NCI-H2171 treated with DMSO at 0.1 percent for 48 hours (cell line): ENCODE measurements around the gene CEND1.

Experiments
- DNase-seq: peaks from one replicate; lab custom pipeline; 2025; lab: John Stamatoyannopoulos, UW

Gene CEND1

GRCh38 chr11:789943-790342 is at the start of gene CEND1:
CEND1 (minus strand) TSS chr11:790090; CDS start chr11:788576, 1,514 bp downstream.
- DNase-seq, result peak; percentile 13

GRCh38 chr11:839280-839623 is 49.4 kb upstream of the CEND1 start:
- DNase-seq, result no peak

- peak; percentile 36 for DNase-seq
Measured at GRCh38 chr11:838441-839279, 48.8 kb upstream of the CEND1 start.

- no peak for DNase-seq
Measured at GRCh38 chr11:837990-838307, 48.1 kb upstream of the CEND1 start.

- DNase-seq, result no peak
Measured at GRCh38 chr11:837189-837989, 47.5 kb upstream of the CEND1 start.

GRCh38 chr11:836700-837099 is 46.8 kb upstream of the CEND1 start:
- no peak for DNase-seq

DNA sequence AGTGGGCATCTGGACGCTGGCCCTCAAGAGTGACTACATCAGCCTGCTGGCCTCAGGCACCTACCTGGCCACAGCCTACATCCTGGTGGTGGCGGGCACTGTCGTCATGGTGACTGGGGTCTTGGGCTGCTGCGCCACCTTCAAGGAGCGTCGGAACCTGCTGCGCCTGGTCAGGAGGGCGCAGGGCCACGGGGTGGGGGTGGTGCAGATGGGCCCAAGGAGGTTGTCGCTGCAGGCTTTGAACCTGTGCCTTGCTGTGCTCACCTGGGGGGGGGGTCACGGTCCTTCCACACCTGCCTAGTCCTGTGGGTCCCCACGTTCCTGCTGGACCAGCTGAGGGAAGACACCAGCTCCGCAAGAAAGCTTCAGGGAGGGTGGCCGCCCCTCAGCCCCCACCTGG is 46.4 kb upstream of the CEND1 start:
- no peak for DNase-seq

- DNase-seq, result no peak
Measured at GRCh38 chr11:834371-835316, 44.8 kb upstream of the CEND1 start.

DNA sequence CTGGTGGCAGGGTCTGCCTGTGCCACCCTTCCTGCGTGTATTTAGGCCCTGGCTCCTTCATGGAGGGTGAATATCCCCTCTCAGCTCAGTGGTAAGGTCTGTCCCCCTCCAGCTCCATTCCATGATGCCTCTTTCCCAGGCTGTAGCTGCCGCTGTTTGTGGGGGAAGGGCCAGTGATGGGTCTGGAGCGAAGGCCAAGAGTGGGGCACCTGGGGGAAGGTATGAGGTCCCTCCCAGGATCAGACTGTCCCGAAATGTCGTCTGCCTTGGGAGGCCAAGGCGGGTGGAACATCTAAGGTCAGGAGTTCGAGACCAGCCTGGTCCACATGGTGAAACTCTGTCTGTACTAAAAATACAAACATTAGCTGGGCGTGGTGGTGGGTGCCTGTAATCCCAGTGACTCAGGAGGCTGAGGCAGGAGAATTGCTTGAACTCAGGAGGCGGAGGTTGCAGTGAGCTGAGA is 44.0 kb upstream of the CEND1 start:
- DNase-seq, result peak; percentile 3

- DNase-seq, result no peak
Measured at GRCh38 chr11:833114-833791, 43.4 kb upstream of the CEND1 start.

DNA sequence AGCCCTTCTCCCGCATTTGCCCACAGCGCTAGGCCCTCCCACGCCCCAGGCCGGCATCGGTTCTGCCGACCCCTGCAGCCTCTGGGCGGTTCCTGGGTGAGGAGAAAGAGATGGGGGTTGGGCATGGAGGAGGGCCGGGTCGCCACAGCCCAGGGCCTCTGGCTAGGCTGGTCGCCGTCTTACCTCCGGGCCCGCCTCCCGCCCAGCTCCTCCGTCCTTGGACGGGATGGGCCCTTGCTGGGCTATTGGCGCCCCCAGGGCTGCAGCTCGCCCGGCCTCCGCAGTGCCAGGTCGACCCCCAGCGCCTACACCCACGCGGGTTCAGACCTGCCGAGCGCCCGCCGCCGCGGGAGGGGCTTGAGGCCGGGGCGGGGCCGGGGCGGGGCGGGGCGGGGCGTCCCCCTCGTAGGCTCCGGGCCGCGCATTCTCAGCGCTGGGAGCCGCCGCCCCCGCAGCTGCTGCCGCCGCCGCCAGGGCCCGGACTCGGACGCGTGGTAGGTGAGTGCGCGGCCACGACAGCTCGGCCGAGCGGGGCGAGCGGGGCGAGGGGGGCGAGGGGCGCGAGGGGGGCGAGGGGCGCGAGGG is 42.7 kb upstream of the CEND1 start, which contains the start of gene CD151:
Gene CD151 (plus strand): TSS at position 424 of the 585 bp plus-strand sequence. CDS start 3,118 bp downstream, outside the sequence.
- DNase-seq, result peak; percentile 7

DNA sequence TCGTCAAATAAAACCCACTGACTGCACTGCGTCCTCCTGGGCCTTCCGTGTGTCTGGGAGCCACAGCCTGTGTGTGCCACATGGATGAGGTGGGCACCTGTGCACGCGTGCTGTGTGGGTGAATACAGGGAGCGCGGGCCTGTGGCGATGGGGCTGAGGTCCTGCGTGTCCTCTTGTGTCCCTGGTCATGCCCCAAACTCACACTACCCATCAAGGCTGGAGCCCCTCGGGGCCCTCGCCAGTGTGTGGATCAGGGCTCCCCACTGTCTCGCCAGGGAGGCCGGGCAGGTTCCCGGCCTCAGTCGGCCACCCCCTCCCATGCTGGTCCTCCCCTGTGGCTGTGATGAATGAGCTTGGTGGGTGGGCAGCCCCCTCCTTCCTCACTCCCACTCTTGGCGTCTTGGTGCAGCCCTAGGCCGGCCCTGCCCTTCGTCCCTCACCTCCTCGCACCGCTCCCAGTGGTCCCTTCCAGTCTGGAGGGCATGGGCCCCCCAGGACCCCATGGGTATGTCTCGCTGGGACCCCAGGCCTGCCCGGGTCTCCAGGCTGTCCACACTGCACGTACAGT is 42.2 kb upstream of the CEND1 start:
- DNase-seq, result no peak

GRCh38 chr11:831118-831864 is 41.4 kb upstream of the CEND1 start:
- no peak for DNase-seq

GRCh38 chr11:830295-831117 is 40.6 kb upstream of the CEND1 start:
- DNase-seq, result peak; percentile 66

DNA sequence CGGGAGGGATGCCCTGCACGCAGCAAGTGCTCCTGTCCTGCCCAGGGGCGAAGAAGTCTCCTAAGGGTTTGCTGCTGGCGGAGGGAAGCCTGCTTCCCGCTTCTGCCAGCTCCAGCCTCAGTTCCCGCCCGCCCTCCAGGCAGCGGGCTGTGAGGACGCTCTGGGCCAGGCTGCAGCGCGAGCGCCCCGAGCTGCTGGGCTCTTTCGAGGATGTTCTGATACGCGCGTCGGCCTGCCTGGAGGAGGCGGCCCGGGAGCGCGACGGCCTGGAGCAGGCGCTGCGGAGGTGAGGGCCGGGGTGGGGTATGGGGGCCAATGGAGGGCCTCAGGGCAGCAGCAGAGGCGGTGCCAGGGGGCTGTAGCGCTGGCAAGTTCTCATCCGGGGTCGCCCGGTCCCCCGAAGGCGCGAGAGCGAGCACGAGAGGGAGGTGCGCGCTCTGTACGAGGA is 40.0 kb upstream of the CEND1 start:
- no peak for DNase-seq

DNA sequence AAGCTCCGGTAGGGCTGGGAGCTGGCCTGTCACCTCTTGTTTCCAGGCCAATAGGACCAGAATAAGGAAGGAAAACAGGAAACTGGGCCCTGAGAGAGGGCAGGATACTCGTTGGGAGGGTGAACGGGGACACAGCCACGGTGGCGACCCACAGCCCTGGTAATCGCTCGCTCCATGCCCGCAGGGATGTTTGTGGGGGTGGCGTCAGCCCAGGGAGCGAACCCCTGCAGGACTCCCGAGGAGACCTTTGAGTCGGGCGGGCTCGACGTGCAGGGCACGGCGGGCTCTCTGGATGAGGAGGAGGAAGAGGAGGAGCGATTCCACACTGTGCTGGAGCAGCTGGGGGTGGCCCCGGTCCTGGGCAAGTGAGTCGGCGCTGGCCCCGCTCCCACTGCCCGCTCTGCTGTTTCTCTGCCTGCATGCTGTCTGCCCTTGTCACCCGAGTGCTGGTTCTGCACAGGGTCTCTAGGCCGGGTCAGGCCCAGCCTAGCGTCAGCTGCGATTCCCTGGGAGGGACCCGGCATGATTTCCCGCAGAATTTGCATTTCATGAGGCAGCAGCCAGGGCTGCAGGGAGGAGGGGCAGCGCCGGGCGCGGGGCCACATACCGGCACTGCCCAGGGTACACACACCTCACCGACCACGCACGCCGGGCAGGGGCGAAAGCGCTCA is 39.4 kb upstream of the CEND1 start:
- no peak for DNase-seq

DNA sequence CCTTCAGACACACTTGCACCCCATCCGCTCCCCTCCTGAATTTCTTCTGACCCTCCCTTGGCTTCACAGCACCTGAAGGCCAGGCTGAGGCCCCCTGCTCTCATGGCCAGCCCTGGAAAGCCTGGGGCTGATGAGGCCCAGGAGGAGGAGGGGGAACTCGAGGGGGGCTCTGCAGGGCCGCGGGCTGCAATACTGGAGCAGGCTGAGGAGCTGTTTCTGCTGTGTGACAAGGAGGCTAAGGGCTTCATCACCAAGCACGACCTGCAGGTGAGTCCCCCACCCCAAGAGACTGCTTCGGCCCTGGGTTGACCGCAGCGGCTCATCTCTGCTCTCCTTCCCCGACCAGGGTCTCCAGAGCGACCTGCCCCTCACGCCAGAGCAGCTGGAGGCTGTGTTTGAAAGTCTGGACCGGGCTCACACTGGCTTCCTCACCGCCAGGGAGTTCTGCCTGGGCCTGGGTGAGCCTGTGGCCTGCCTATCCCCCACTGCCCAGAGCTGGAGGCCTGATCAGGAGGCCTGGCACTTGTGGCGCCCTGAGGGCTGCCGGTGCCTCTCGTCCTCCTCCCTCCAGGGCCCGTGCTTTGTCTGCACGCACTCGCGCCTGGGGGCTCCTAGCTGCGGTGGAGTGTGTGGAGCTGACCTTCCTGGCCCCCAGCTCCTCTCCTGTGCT is 38.8 kb upstream of the CEND1 start:
- DNase-seq, result no peak

DNA sequence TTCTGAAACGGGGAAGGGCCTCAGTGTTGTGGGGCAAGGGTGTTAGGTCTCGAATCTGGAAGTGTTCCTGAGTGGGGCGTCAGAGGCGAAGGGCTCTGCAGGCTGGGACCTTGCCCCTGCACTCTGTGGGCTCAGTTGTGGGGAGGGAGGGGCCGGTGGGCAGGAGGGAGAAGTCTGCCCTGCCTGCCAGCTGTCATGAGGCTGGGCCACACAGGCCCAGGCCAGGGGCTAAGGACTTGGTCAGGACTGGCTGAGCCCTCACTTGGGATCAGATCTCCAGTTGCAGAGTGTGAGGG is 38.0 kb upstream of the CEND1 start, which contains the start of gene CRACR2B:
Gene CRACR2B (plus strand): TSS at position 23 of the 296 bp plus-strand sequence. CDS start 689 bp downstream, outside the sequence.
- no peak for DNase-seq
